DMS79 (cell line): Measurements from ENCODE around the gene CDK12.
"Not testable (repeated sequence)": the region's sequence is repeated elsewhere in the genome, so short reads cannot be mapped to it uniquely, and the experiment has no call there.

Source experiments
- DNase-seq: peaks from one replicate; lab custom pipeline; 2025; lab: John Stamatoyannopoulos, UW

CDK12 gene

GRCh38 chr17:39461113-39461925 is at the start of gene CDK12:
CDK12 (plus strand) TSS chr17:39461486; CDS start chr17:39462072, 586 bp downstream.
- DNase-seq: peak; percentile 98

DNA sequence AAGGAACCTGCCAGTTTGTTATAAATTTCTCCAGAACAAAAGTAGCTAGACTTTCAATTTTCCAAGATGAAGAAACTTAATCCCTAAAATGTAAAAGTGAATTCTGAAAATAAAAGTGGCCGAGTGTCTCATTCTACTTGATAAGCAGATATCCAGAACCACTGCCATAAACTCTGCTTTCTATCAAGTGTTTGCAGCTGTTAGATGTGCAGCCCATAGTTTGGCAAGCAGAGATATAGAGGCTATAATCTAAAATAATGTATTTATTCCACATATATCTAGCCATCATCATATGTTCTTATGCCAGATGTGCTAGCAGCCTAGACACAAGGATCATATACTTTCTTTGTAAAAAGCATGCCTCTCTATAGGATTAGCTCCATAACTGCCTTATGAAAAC is 45.1 kb upstream of the CDK12 start:
- DNase-seq: no peak

DNA sequence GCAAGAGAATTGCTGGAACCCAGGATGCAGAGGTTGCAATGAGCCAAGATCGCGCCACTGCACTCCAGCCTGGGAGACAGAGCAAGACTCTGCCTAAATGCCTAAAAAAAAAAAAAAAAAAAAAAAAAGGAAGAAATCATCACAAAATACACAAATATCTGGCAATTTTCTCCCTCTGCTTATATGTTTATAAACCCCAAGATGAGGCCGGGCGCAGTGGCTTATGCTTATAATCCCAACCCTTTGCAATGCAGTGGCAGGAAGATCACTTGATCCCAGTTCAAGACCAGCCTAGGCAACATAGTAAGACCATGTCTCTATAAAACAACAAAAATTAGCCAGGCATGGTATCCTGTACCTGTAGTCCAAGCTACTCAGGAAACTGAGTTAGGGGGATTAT is 31.7 kb upstream of the CDK12 start:
- no peak for DNase-seq

DNA sequence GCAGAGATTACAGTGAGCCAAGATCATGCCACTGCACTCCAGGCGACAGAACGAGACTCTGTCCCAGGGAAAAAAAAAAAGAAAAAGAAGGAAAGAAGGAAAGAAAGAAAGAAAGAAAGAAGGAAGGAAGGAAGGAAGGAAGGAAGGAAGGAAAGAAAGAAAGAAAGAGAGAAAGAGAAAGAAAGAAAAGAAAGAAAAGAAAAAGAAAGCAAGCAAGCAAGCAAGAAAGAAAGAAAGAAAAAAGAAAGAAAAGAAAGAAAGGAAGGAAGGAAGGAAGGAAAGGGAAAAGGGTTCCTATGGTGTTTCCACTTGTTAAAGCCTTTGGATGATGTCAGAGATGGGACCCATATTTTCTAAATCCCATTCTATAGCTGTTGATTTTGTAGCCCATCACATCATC is 21.4 kb upstream of the CDK12 start:
- not testable (repeated sequence) for DNase-seq

GRCh38 chr17:39443326-39443725 is 18.0 kb upstream of the CDK12 start:
- no peak for DNase-seq

DNA sequence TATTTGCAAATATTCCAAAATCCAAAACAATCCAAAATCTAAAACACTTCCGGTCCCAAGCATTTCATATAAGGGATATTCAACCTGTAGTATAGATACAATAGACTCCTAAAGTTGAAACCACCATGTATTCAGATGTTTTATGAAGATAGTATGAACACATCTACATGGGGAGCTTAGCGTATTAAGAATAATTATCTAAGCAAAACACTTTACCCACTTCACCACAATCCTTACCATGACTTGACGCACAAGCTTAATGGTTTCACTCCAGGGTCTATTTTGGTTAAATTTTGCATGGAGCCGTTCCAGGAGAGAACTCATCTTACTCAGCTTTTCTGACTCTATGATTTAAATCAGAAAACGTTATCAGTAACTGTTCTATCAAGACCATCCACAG is 13.7 kb upstream of the CDK12 start:
- DNase-seq: no peak

DNA sequence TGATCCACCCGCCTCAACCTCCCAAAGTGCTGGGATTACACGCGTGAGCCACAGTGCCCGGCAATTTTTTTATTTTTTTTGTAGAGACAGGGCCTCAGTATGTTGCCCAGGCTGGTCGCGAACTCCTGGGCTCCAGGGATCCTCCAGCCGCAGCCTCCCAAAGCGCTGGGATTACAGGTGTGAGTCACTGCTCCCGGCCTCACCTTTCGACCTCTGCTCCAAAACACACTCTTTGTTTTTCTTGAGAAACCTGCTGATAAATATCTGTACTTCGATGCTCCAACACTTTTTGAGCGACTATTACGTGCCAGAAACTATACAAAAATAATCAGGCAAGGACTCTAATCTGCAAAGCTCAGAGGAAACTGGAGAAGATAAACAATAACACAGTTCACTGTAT is 11.2 kb upstream of the CDK12 start:
- no peak for DNase-seq

DNA sequence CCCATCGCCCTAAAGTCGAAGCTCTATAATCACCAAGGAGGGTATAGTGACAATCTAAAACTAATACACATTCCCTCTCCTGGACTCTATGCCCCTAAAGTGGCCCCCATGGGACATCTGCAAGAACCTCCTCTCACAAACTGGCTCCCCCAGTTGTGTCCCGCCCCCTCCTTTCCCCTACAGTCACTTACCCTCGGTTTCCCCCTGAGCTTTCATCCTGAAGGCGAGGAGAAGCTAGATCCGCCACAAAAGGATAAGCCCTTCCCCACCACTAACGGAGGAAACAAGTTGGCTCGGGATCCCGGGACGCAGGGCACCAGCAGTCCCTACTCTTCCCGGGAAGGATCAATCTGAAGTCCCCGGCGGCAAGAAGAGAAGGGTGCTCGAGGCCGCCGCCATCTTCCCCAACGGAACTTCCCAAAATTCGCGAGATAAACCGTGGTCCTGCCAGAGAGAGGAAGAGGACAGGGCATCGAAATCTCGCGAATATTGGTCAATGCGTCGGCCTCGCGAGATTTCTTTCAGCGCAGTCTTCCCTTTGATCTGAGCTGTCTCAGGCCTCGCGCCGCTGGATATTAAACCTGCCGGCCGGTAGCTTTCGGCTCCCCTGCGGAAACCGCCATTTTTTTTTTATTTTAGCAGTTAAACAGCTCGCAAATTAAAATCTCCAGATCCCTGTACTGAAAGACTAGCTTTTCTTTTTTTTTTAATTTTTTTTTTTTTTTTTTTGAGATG is 10.3 kb upstream of the CDK12 start, which contains the start of gene MED1:
MED1 (minus strand) TSS at position 417 of the 735 bp plus-strand sequence; CDS start at position 216, 201 bp downstream.
- peak; percentile 97 for DNase-seq

- DNase-seq: no peak
Observed at GRCh38 chr17:39455919-39456318, 5.4 kb upstream of the CDK12 start.

- no peak for DNase-seq
Observed at GRCh38 chr17:39461926-39462569, 762 bp downstream of the CDK12 start.

DNA sequence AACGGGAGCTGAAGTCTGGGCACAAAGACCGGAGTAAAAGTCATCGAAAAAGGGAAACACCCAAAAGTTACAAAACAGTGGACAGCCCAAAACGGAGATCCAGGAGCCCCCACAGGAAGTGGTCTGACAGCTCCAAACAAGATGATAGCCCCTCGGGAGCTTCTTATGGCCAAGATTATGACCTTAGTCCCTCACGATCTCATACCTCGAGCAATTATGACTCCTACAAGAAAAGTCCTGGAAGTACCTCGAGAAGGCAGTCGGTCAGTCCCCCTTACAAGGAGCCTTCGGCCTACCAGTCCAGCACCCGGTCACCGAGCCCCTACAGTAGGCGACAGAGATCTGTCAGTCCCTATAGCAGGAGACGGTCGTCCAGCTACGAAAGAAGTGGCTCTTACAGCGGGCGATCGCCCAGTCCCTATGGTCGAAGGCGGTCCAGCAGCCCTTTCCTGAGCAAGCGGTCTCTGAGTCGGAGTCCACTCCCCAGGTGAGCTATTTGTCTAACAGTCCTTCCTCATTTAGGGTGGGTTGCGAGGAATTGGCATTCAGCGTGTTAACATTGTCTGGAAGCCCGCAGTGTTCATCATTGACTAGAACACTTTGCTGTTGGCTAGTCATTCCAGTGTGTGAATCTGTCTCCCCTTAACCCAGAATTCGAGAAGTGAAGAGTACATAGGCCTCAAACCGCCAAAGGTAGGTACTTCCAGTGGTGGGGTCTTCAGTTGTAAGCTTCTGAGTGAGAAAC is 1.5 kb downstream of the CDK12 start:
- DNase-seq: no peak

DNA sequence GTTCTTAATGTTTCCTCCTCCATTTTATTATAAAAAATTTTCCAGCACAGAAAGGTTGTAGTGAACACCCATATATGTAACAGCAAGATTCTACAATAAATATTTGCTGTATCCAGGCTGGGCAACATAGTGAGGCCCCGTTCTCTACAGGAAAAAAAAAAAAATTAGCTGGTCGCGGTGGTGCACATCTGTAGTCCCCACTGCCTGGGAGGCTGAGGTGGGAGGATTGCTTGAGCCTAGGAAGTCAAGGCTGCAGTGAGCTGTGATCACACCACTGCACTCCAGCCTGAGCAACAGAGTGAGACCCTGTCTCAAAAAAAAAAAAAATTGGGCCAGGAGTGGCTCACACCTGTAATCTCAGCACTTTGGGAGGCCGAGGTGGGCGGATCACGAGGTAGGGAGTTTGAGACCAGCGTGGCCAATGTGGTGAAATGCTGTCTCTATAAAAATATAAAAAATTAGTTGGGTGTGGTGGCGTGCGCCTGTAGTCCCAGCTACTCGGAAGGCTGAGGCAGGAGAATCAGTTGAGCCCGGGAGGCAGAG is 3.4 kb downstream of the CDK12 start:
- not testable (repeated sequence) for DNase-seq

GRCh38 chr17:39468610-39469009 is 7.3 kb downstream of the CDK12 start:
- DNase-seq: not testable (repeated sequence)

DNA sequence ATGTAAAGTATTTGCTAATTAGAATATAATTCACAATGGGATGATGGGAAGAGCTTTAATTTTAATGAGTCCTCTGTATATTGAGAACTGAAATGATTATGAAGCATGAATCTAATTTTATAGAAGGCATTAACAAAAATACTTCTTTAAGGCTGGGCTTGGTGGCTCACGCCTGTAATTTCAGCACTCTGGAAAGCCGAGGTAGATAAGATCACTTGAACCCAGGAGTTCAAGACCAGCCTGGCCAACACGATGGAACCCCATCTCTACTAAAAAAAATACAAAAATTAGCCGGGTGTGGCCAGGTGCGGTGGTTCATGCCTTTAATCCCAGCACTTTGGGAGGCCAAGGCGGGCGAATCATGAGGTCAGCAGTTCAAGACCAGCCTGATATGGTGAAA is 12.0 kb downstream of the CDK12 start:
- no peak for DNase-seq

DNA sequence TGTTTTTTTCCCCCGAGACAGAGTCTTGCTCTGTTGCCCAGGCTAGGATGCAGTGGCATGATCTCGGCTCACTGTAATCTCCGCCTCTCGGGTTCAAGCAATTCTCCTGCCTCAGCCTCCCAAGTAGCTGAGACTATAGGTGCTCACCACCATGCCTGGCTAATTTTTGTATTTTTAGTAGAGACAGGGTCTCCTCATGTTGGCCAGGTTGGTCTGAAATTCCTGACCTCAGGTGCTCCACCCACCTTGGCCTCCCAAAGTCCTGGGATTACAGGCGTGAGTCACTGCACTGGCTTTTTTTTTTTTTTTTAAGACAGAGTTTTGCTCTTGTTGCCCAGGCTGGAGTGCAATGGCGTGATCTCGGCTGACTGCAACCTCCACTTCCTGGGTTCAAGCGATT is 18.3 kb downstream of the CDK12 start:
- DNase-seq: not testable (repeated sequence)

- no peak for DNase-seq
Observed at GRCh38 chr17:39483506-39483905, 22.2 kb downstream of the CDK12 start.

DNA sequence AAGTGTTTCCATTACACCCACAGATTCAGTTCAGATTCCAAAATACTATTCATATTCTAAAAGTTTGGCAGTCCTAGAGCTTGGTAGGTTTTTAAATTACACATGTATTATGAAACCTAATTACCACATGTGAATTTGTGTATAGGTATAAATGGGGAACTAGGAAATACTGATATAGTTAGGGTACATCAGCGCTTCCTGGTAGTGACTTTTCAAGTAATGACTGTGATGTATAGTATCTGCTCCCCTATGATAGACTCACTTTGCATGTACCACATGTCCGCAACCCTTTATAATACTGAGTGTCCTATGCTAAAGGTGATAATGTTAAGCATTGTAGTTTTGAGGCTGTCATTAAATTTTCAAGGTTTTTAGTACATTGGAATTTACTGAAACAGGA is 22.9 kb downstream of the CDK12 start:
- no peak for DNase-seq

DNA sequence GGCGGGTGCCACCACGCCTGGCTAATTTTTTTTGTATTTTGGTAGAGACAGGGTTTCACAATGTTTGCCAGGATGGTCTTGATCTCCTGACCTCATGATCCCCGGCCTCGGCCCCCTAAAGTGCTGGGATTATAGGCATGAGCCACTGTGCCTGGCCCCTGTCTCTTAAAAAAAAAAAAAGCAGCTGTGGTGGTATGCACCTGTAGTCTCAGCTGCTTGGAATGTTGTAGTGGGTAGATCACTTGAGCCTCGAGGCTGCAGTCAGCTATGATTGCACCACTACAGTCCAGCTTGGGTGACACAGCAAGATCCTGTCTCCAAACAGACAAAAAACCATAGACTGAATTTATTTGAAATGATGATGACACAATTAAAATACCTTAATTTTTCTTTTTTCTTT is 24.3 kb downstream of the CDK12 start:
- no peak for DNase-seq

DNA sequence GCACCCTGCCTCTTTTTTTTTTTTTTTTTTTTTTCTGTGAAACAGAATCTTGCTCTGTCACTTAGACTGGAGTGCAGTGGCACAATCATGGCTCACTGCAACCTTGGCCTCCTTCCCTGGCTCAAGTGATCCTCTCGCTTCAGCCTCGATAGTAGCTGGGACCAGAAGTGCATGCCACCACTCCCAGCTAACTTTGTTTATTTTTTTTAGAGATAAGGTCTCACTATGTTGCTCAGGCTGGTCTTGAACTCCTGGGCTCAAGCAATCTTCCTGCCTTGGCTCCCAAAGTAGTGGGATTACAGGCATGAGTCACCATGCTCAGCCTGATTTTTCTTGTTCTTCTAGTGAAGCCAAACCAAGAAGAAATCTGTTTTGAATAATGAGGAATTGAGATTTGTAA is 25.0 kb downstream of the CDK12 start:
- DNase-seq: no peak

GRCh38 chr17:39487490-39487889 is 26.2 kb downstream of the CDK12 start:
- not testable (repeated sequence) for DNase-seq

DNA sequence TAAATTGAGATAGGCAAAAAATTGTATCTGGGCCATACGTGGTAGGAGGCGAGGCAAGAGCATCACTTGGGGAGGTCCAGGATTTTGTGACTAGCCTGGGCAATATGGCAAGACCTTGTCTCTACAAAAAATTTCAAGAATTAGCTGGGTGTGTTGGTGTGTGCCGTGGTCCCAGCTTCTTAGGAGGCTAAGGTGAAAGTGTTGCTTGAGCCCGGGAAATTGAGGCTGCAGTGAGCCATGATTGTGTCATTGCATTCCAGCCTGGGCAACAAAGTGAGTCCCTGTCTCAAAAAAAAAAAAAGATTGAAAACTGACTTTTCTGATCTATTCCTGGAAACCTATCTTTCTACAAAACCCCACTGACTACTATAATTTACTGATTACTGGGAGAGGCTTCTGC is 26.7 kb downstream of the CDK12 start:
- DNase-seq: no peak

DNA sequence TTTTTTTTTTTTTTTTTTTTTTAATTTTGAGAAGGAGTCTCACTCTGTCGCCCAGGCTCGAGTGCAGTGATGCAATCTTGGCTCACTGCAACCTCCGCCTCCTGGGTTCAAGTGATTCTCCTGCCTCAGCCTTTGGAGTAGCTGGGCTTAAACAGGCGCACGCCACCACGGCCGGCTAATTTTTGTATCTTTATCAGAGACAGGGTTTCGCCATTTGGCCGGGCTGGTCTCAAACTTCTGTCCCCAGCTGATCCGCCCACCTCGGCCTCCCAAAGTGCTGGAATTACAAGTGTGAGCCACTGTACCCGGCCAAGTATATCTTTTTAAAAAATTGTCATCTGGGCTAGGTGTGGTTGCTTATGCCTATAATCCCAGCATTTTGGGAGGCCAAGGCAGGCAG is 35.6 kb downstream of the CDK12 start:
- DNase-seq: not testable (repeated sequence)
